GM23338 (cell line): ENCODE measurements around the gene APOL3. TPM values are rescaled to one million over a fixed set of nuclear protein-coding genes. Genes with fewer than 3 reads are reported as not detected.
A peak's percentile ranks its signal among the peaks of the same experiment; 100 is the strongest.

ENCODE experiments used
- ATAC-seq: fragments of 200-7000 bp; cut with Tn5 transposase; 3 replicates; pipeline ENCODE4 v1.9.1; 2020
- DNase-seq: peaks from one replicate; pipeline ENCODE4 v3.0.0-alpha.2; 2015; ENCODE audit warnings: low spot score
- H2AFZ ChIP-seq: fragments of 200-600 bp; sonication (generic); 2 replicates; pipeline ENCODE4 v1.8.0; 2016; ENCODE audit warnings: antibody characterized with exemption, mild to moderate bottlenecking, moderate library complexity
- H3F3A ChIP-seq: fragments of 200-600 bp; sonication (generic); replicated peaks from 2 replicates; pipeline ENCODE4 v1.8.0; 2017; ENCODE audit warnings: antibody characterized with exemption, mixed run types, low read depth
- H3K27ac ChIP-seq: fragments of 200-600 bp; sonication (generic); 2 replicates; pipeline ENCODE4 v1.6.1; 2016; ENCODE audit warnings: low read depth
- H3K27me3 ChIP-seq: fragments of 200-600 bp; sonication (generic); 2 replicates; pipeline ENCODE4 v1.8.0; 2016; ENCODE audit warnings: mild to moderate bottlenecking, mixed run types, moderate library complexity; ENCODE audit not compliant: insufficient read depth
- H3K36me3 ChIP-seq: fragments of 200-600 bp; sonication (generic); 2 replicates; pipeline ENCODE4 v1.8.0; 2016; ENCODE audit warnings: mild to moderate bottlenecking; ENCODE audit not compliant: insufficient read depth
- H3K4me1 ChIP-seq: fragments of 200-600 bp; sonication (generic); 2 replicates; pipeline ENCODE4 v1.8.0; 2016; ENCODE audit warnings: mild to moderate bottlenecking, moderate library complexity; ENCODE audit not compliant: insufficient read depth
- H3K4me2 ChIP-seq: fragments of 200-600 bp; sonication (generic); 2 replicates; pipeline ENCODE4 v1.7.1; 2017; ENCODE audit warnings: mixed run types
- H3K4me3 ChIP-seq: fragments of 200-600 bp; sonication (generic); 2 replicates; pipeline ENCODE4 v1.6.1; 2016; ENCODE audit warnings: mixed run types
- H3K79me2 ChIP-seq: fragments of 200-600 bp; sonication (generic); replicated peaks from 2 replicates; pipeline ENCODE4 v1.8.0; 2017; ENCODE audit warnings: mild to moderate bottlenecking; ENCODE audit not compliant: insufficient read depth
- H3K9me2 ChIP-seq: fragments of 200-600 bp; sonication (generic); 2 replicates; pipeline ENCODE4 v1.8.0; 2017; ENCODE audit not compliant: insufficient read depth
- H4K20me1 ChIP-seq: fragments of 200-600 bp; sonication (generic); replicated peaks from 2 replicates; pipeline ENCODE4 v1.8.0; 2017; ENCODE audit warnings: mild to moderate bottlenecking; ENCODE audit not compliant: insufficient read depth
- H3K27ac Mint-ChIP-seq: 2 replicates; pipeline ENCODE4 v1.8.0; 2020; ENCODE audit warnings: inconsistent platforms, mild to moderate bottlenecking, moderate library complexity, mixed read lengths
- H3K27me3 Mint-ChIP-seq: 3 replicates; pipeline ENCODE4 v1.8.0; 2022; ENCODE audit warnings: low read depth, mild to moderate bottlenecking, moderate library complexity, mixed read lengths, inconsistent platforms; ENCODE audit not compliant: insufficient read depth, poor library complexity
- H3K36me3 Mint-ChIP-seq: 3 replicates; pipeline ENCODE4 v1.8.0; 2021; ENCODE audit warnings: low read depth, mild to moderate bottlenecking, inconsistent platforms, moderate library complexity, mixed read lengths
- H3K4me1 Mint-ChIP-seq: 3 replicates; pipeline ENCODE4 v1.8.0; 2020; ENCODE audit warnings: mild to moderate bottlenecking, inconsistent platforms, mixed read lengths
- H3K4me3 Mint-ChIP-seq: 3 replicates; pipeline ENCODE4 v1.8.0; 2021; ENCODE audit warnings: moderate library complexity, mild to moderate bottlenecking, inconsistent platforms, mixed read lengths
- H3K9me3 Mint-ChIP-seq: 3 replicates; pipeline ENCODE4 v1.8.0; 2020; ENCODE audit warnings: moderate library complexity, mild to moderate bottlenecking, inconsistent platforms, mixed read lengths
- CREB1 ChIP-seq: fragments of 250-450 bp; sonication (Bioruptor Pico); IDR thresholded peaks from 2 replicates; pipeline ENCODE4 v1.5.0; 2020; ENCODE audit warnings: low read depth, mild to moderate bottlenecking, moderate library complexity
- EZH2 ChIP-seq: fragments of 200-600 bp; sonication (generic); IDR thresholded peaks from one replicate; pipeline ENCODE4 v1.8.0; 2017; ENCODE audit warnings: antibody characterized with exemption, mild to moderate bottlenecking, low read depth; ENCODE audit not compliant: unreplicated experiment
- EZH2phosphoT487 ChIP-seq: fragments of 200-600 bp; sonication (generic); IDR thresholded peaks from one replicate; pipeline ENCODE4 v1.8.1; 2018; ENCODE audit warnings: antibody characterized with exemption; ENCODE audit not compliant: unreplicated experiment
- JUNB ChIP-seq: IDR thresholded peaks from one replicate; pipeline ENCODE4 v1.6.1; 2016; ENCODE audit warnings: antibody characterized with exemption; ENCODE audit not compliant: unreplicated experiment
- NANOG ChIP-seq: IDR thresholded peaks from 2 replicates; pipeline ENCODE4 v1.6.1; 2016; ENCODE audit warnings: antibody characterized with exemption, borderline replicate concordance
- POLR2AphosphoS5 ChIP-seq: IDR thresholded peaks from 2 replicates; pipeline ENCODE4 v1.6.1; 2016; ENCODE audit warnings: antibody characterized with exemption, low read depth
- STAT1 ChIP-seq: IDR thresholded peaks from one replicate; pipeline ENCODE4 v1.6.1; 2016; ENCODE audit warnings: antibody characterized with exemption; ENCODE audit not compliant: unreplicated experiment
- ZNF114 ChIP-seq: fragments of 250-450 bp; sonication (Bioruptor Pico); IDR thresholded peaks from 2 replicates; pipeline ENCODE4 v1.5.0; 2020; ENCODE audit warnings: mild to moderate bottlenecking, moderate library complexity
- ZNF331 ChIP-seq: fragments of 250-450 bp; sonication (Bioruptor Pico); IDR thresholded peaks from 2 replicates; pipeline ENCODE4 v1.5.0; 2020; ENCODE audit warnings: low read depth, mild to moderate bottlenecking, moderate library complexity
- polyA plus RNA-seq: library from polyadenylated mRNA; unstranded; fragments of >200 nt; fragmentation: Nextera tagmentation; extraction: Ambion mirVana; gene quantifications from 2 replicates; pipeline ENCODE4 v1.2.1, GENCODE V29; 2016
- total RNA-seq: library from RNA; depleted of rRNA; stranded (reverse); fragments of >200 nt; shearing (Covaris generic); gene quantifications from 2 replicates; pipeline ENCODE4 v1.2.3, GENCODE V29; 2014
- TF ChIP-seq, protein P1 (sequence below): IDR thresholded peaks from 2 replicates; pipeline ENCODE4 v1.6.1; 2016; ENCODE audit warnings: antibody characterized with exemption
- TF ChIP-seq, protein P2 (sequence below): fragments of 250-450 bp; sonication (Bioruptor Pico); IDR thresholded peaks from 2 replicates; pipeline ENCODE4 v1.5.0; 2020; ENCODE audit warnings: mild to moderate bottlenecking, moderate library complexity
- TF ChIP-seq, protein P3 (sequence below): IDR thresholded peaks from one replicate; pipeline ENCODE4 v1.6.1; 2018; ENCODE audit warnings: antibody characterized with exemption; ENCODE audit not compliant: unreplicated experiment

APOL3 gene
- total and polyA plus RNA-seq, 2 experiments from 2014 or later = not detected

DNA sequence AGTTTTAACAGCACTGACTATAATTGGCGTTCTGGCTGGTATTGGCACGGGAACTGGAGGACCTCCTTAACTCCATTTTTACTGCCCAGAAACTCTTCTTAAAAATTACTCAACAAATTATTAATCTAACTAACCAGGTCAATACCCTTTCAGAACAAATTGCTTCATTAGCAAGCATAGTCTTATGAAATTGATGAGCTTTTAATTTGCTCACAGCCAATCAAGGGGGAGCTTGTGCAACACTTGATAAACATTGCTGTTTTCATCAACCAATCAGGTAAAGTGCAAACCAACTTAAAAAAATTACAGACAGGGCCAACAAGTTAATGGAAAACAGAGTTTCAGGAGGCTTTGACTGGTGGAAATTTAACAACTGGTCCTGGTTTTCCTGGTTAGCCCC lies 4.6 kb upstream of the APOL3 start:
- H3F3A ChIP-seq = no peaks in the 10 kb centered on the region
- no peaks in the 10 kb centered on the region for H3K9me2 ChIP-seq
- H3K27me3 ChIP-seq = no peaks in the 10 kb centered on the region
- DNase-seq (no peak), ATAC-seq (no peak)
- no peak overlapping the region for H3K27ac ChIP-seq
- H3K4me2 ChIP-seq = no peak overlapping the region
- H3K4me1 Mint-ChIP-seq = peaks cover 20% of the 10 kb centered on the region
- H3K4me3 Mint-ChIP-seq = no peak overlapping the region
- peaks cover 2% of the 10 kb centered on the region for H3K27me3 Mint-ChIP-seq
- no peaks in the 10 kb centered on the region for H4K20me1 ChIP-seq
- H3K4me3 ChIP-seq = no peak overlapping the region
- peaks cover 4% of the 10 kb centered on the region; the same call in 2 of the 3 replicates for H3K36me3 Mint-ChIP-seq
- H3K4me1 ChIP-seq = 0 out of 2 replicates have a peak, but pooled peaks cover 8% of the 10 kb centered on the region
- peaks cover 11% of the 10 kb centered on the region; the same call in 2 of the 3 replicates for H3K9me3 Mint-ChIP-seq
- TF ChIP-seq STAT1 = no peak
- TF ChIP-seq, protein P1, sequence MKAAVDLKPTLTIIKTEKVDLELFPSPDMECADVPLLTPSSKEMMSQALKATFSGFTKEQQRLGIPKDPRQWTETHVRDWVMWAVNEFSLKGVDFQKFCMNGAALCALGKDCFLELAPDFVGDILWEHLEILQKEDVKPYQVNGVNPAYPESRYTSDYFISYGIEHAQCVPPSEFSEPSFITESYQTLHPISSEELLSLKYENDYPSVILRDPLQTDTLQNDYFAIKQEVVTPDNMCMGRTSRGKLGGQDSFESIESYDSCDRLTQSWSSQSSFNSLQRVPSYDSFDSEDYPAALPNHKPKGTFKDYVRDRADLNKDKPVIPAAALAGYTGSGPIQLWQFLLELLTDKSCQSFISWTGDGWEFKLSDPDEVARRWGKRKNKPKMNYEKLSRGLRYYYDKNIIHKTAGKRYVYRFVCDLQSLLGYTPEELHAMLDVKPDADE = no peak
- TF ChIP-seq EZH2phosphoT487 = no peak
- TF ChIP-seq ZNF331 = no peak
- TF ChIP-seq CREB1 (CRISPR knock-in tag) = no peak
- no peak for TF ChIP-seq JUNB
- TF ChIP-seq EZH2 = no peak
- TF ChIP-seq POLR2AphosphoS5 = no peak
- TF ChIP-seq, protein P2, sequence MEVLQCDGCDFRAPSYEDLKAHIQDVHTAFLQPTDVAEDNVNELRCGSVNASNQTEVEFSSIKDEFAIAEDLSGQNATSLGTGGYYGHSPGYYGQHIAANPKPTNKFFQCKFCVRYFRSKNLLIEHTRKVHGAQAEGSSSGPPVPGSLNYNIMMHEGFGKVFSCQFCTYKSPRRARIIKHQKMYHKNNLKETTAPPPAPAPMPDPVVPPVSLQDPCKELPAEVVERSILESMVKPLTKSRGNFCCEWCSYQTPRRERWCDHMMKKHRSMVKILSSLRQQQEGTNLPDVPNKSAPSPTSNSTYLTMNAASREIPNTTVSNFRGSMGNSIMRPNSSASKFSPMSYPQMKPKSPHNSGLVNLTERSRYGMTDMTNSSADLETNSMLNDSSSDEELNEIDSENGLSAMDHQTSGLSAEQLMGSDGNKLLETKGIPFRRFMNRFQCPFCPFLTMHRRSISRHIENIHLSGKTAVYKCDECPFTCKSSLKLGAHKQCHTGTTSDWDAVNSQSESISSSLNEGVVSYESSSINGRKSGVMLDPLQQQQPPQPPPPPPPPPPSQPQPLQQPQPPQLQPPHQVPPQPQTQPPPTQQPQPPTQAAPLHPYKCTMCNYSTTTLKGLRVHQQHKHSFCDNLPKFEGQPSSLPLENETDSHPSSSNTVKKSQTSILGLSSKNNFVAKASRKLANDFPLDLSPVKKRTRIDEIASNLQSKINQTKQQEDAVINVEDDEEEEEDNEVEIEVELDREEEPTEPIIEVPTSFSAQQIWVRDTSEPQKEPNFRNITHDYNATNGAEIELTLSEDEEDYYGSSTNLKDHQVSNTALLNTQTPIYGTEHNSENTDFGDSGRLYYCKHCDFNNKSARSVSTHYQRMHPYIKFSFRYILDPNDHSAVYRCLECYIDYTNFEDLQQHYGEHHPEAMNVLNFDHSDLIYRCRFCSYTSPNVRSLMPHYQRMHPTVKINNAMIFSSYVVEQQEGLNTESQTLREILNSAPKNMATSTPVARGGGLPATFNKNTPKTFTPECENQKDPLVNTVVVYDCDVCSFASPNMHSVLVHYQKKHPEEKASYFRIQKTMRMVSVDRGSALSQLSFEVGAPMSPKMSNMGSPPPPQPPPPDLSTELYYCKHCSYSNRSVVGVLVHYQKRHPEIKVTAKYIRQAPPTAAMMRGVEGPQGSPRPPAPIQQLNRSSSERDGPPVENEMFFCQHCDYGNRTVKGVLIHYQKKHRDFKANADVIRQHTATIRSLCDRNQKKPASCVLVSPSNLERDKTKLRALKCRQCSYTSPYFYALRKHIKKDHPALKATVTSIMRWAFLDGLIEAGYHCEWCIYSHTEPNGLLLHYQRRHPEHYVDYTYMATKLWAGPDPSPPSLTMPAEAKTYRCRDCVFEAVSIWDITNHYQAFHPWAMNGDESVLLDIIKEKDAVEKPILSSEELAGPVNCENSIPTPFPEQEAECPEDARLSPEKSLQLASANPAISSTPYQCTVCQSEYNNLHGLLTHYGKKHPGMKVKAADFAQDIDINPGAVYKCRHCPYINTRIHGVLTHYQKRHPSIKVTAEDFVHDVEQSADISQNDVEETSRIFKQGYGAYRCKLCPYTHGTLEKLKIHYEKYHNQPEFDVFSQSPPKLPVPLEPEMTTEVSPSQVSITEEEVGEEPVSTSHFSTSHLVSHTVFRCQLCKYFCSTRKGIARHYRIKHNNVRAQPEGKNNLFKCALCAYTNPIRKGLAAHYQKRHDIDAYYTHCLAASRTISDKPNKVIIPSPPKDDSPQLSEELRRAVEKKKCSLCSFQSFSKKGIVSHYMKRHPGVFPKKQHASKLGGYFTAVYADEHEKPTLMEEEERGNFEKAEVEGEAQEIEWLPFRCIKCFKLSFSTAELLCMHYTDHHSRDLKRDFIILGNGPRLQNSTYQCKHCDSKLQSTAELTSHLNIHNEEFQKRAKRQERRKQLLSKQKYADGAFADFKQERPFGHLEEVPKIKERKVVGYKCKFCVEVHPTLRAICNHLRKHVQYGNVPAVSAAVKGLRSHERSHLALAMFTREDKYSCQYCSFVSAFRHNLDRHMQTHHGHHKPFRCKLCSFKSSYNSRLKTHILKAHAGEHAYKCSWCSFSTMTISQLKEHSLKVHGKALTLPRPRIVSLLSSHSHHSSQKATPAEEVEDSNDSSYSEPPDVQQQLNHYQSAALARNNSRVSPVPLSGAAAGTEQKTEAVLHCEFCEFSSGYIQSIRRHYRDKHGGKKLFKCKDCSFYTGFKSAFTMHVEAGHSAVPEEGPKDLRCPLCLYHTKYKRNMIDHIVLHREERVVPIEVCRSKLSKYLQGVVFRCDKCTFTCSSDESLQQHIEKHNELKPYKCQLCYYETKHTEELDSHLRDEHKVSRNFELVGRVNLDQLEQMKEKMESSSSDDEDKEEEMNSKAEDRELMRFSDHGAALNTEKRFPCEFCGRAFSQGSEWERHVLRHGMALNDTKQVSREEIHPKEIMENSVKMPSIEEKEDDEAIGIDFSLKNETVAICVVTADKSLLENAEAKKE = no peak
- TF ChIP-seq ZNF114 (CRISPR knock-in tag) = no peak
- TF ChIP-seq NANOG = no peak
- TF ChIP-seq, protein P3, sequence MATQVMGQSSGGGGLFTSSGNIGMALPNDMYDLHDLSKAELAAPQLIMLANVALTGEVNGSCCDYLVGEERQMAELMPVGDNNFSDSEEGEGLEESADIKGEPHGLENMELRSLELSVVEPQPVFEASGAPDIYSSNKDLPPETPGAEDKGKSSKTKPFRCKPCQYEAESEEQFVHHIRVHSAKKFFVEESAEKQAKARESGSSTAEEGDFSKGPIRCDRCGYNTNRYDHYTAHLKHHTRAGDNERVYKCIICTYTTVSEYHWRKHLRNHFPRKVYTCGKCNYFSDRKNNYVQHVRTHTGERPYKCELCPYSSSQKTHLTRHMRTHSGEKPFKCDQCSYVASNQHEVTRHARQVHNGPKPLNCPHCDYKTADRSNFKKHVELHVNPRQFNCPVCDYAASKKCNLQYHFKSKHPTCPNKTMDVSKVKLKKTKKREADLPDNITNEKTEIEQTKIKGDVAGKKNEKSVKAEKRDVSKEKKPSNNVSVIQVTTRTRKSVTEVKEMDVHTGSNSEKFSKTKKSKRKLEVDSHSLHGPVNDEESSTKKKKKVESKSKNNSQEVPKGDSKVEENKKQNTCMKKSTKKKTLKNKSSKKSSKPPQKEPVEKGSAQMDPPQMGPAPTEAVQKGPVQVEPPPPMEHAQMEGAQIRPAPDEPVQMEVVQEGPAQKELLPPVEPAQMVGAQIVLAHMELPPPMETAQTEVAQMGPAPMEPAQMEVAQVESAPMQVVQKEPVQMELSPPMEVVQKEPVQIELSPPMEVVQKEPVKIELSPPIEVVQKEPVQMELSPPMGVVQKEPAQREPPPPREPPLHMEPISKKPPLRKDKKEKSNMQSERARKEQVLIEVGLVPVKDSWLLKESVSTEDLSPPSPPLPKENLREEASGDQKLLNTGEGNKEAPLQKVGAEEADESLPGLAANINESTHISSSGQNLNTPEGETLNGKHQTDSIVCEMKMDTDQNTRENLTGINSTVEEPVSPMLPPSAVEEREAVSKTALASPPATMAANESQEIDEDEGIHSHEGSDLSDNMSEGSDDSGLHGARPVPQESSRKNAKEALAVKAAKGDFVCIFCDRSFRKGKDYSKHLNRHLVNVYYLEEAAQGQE = no peak
- no peak overlapping the region for H3K27ac Mint-ChIP-seq
- H3K36me3 ChIP-seq = no peaks in the 10 kb centered on the region
- H3K79me2 ChIP-seq = no peaks in the 10 kb centered on the region
- peak overlapping the region; percentile 70 for H2AFZ ChIP-seq
